Measurements from ENCODE around the gene TMEM132C. TPM values are rescaled to one million over a fixed set of nuclear protein-coding genes. Genes with fewer than 3 reads are reported as not detected.

TMEM132C gene
- polyA plus RNA-seq, 6 donors from 2014 or later, result not detected

- Mint-ChIP-seq H3K4me3 (no peak overlapping the region), H3K9me3 (peaks cover 0 to 15% (median 5%) of the 10 kb centered on the region in 7 donors), H3K27me3 (peaks cover 4 to 15% (median 6%) of the 10 kb centered on the region in 3 donors), H3K4me1 (no peaks in the 10 kb centered on the region), H3K27ac (no peak overlapping the region), H3K36me3 (no peaks in the 10 kb centered on the region)
- no peak for ATAC-seq (ENCODE audit: low read depth in 2 of 2)
- DNase-seq, result no peak
Measured at GRCh38 chr12:128381541-128381940, 114.6 kb downstream of the TMEM132C start.

- ATAC-seq (ENCODE audit: low read depth in 2 of 2) (no peak), DNase-seq (no peak)
- H3K9me3 Mint-ChIP-seq, result peaks cover 0 to 15% (median 5%) of the 10 kb centered on the region in 7 donors
- peaks cover 4 to 15% (median 6%) of the 10 kb centered on the region in 3 donors for H3K27me3 Mint-ChIP-seq
- H3K36me3 Mint-ChIP-seq, result no peaks in the 10 kb centered on the region
- H3K4me3 Mint-ChIP-seq, result no peak overlapping the region
- no peaks in the 10 kb centered on the region for H3K4me1 Mint-ChIP-seq
- H3K27ac Mint-ChIP-seq, result peak overlapping the region in 1 of 6 donors; percentile 4
Measured at GRCh38 chr12:128381946-128382345, 115.0 kb downstream of the TMEM132C start.

- Mint-ChIP-seq H3K4me1 (no peaks in the 10 kb centered on the region), H3K4me3 (no peak overlapping the region), H3K9me3 (peaks cover 0 to 10% (median 3%) of the 10 kb centered on the region in 7 donors), H3K27ac (peak overlapping the region in 1 of 6 donors; percentile 7), H3K27me3 (peaks cover 4 to 15% (median 6%) of the 10 kb centered on the region in 3 donors), H3K36me3 (no peaks in the 10 kb centered on the region)
- DNase-seq, result no peak
- no peak for ATAC-seq (ENCODE audit: low read depth in 2 of 2)
Measured at GRCh38 chr12:128382946-128383345, 116.0 kb downstream of the TMEM132C start.

GRCh38 chr12:128383357-128383937 is 116.5 kb downstream of the TMEM132C start:
- Mint-ChIP-seq H3K4me1 (no peaks in the 10 kb centered on the region), H3K27ac (no peak overlapping the region), H3K27me3 (peaks cover 6 to 15% (median 8%) of the 10 kb centered on the region in 3 donors), H3K9me3 (peaks cover 0 to 10% (median 4%) of the 10 kb centered on the region in 7 donors), H3K36me3 (no peaks in the 10 kb centered on the region), H3K4me3 (no peak overlapping the region)
- ATAC-seq (ENCODE audit: low read depth in 2 of 2) (no peak), DNase-seq (no peak)

GRCh38 chr12:128385736-128386135 is 118.8 kb downstream of the TMEM132C start:
- Mint-ChIP-seq H3K36me3 (no peaks in the 10 kb centered on the region), H3K4me1 (no peaks in the 10 kb centered on the region), H3K27me3 (peaks cover 10 to 16% (median 15%) of the 10 kb centered on the region in 3 donors), H3K27ac (no peak overlapping the region), H3K4me3 (no peak overlapping the region), H3K9me3 (peaks cover 0 to 5% (median 3%) of the 10 kb centered on the region in 7 donors)
- DNase-seq (no peak), ATAC-seq (ENCODE audit: low read depth in 2 of 2) (no peak)

GRCh38 chr12:128387811-128388422 is 120.9 kb downstream of the TMEM132C start:
- H3K4me3 Mint-ChIP-seq, result no peak overlapping the region
- DNase-seq (no peak), ATAC-seq (ENCODE audit: low read depth in 2 of 2) (no peak)
- H3K27me3 Mint-ChIP-seq, result peaks cover 2 to 12% (median 10%) of the 10 kb centered on the region in 3 donors
- peak overlapping the region in 1 of 6 donors; percentile 21 for H3K27ac Mint-ChIP-seq
- H3K9me3 Mint-ChIP-seq, result peaks cover under 1 to 7% (median 4%) of the 10 kb centered on the region in 7 donors
- H3K4me1 Mint-ChIP-seq, result no peaks in the 10 kb centered on the region
- no peaks in the 10 kb centered on the region for H3K36me3 Mint-ChIP-seq

DNA sequence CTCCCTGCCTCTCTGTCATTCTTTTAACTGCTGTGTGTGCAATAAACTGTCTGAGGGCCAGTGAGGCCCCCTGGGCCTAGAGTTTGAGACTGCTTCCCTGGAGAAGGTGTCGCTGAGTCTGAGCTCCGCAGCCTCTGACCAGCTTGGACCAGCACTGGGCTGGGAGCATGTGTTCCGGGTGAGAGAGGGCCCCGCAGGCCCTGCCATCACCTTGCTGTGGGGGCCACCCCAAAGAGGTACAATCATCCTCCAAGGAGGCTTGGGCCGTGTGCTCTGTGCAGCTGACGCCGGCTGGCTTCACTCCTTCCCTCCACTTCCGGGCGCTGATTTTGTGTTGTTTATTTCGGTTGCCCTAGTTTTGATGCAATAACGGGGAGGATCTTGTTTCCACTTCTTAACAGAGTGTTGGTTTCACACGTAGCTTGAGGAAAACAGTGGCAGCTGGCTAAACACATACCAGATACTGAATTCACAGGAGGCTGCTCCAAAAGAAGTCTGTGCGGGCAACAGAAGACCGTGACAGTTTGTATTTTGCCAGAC is 121.6 kb downstream of the TMEM132C start:
- Mint-ChIP-seq H3K4me1 (no peaks in the 10 kb centered on the region), H3K27me3 (peaks cover 0 to 10% (median 10%) of the 10 kb centered on the region in 3 donors), H3K36me3 (no peaks in the 10 kb centered on the region), H3K9me3 (peaks cover 0 to 11% (median 8%) of the 10 kb centered on the region in 7 donors), H3K27ac (no peak overlapping the region), H3K4me3 (no peak overlapping the region)
- ATAC-seq (ENCODE audit: low read depth in 2 of 2) (no peak), DNase-seq (no peak)

- peaks cover 0 to 10% (median 3%) of the 10 kb centered on the region in 3 donors for H3K27me3 Mint-ChIP-seq
- H3K27ac Mint-ChIP-seq, result no peak overlapping the region
- H3K4me3 Mint-ChIP-seq, result peak overlapping the region in 1 of 8 donors; percentile 1
- DNase-seq (no peak), ATAC-seq (ENCODE audit: low read depth in 2 of 2) (no peak)
- H3K36me3 Mint-ChIP-seq, result no peaks in the 10 kb centered on the region
- no peaks in the 10 kb centered on the region for H3K4me1 Mint-ChIP-seq
- peaks cover 4 to 18% (median 10%) of the 10 kb centered on the region in 7 donors for H3K9me3 Mint-ChIP-seq
Measured at GRCh38 chr12:128393346-128393745, 126.4 kb downstream of the TMEM132C start.

- Mint-ChIP-seq H3K27ac (no peak overlapping the region), H3K9me3 (peaks cover 3 to 18% (median 9%) of the 10 kb centered on the region in 7 donors), H3K4me1 (no peaks in the 10 kb centered on the region), H3K4me3 (no peak overlapping the region), H3K27me3 (peaks cover 0 to 7% (median 0%) of the 10 kb centered on the region in 3 donors), H3K36me3 (no peaks in the 10 kb centered on the region)
- DNase-seq (no peak), ATAC-seq (ENCODE audit: low read depth in 2 of 2) (no peak)
Measured at GRCh38 chr12:128394137-128394536, 127.2 kb downstream of the TMEM132C start.

- Mint-ChIP-seq H3K27me3 (peaks cover 0 to 6% (median 0%) of the 10 kb centered on the region in 3 donors), H3K4me3 (no peak overlapping the region), H3K36me3 (no peaks in the 10 kb centered on the region), H3K27ac (no peak overlapping the region), H3K4me1 (no peaks in the 10 kb centered on the region), H3K9me3 (peaks cover 0 to 6% (median 4%) of the 10 kb centered on the region in 7 donors)
- ATAC-seq (ENCODE audit: low read depth in 2 of 2) (no peak), DNase-seq (no peak)
Measured at GRCh38 chr12:128399253-128399652, 132.3 kb downstream of the TMEM132C start.

- no peak overlapping the region for H3K27ac Mint-ChIP-seq
- H3K36me3 Mint-ChIP-seq, result no peaks in the 10 kb centered on the region
- DNase-seq (no peak), ATAC-seq (ENCODE audit: low read depth in 2 of 2) (no peak)
- H3K4me3 Mint-ChIP-seq, result no peak overlapping the region
- peaks cover 0 to 14% (median 6%) of the 10 kb centered on the region in 7 donors for H3K9me3 Mint-ChIP-seq
- peaks cover 0 to 8% (median 0%) of the 10 kb centered on the region in 3 donors for H3K27me3 Mint-ChIP-seq
- no peaks in the 10 kb centered on the region for H3K4me1 Mint-ChIP-seq
Measured at GRCh38 chr12:128402486-128403243, 135.7 kb downstream of the TMEM132C start.

DNA sequence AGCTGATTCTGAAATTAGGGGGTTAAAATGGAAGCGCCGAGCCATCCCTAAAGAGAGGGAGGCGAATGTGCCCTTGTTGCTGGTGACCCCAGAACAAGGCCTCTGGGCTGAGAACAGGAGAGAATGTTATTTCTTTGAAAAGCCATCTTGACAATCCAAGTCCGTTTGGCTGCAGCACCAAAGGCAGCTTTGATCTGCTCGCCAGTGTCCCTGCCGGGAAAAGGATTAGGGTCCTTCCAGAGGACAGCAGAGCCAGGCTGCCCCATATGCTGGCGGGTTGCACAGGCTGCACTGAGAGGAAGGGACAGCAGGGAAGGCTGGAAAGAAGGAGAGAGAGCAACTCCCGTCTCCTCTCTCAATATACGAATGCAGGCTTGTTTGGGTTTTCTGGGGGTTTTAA is 141.7 kb downstream of the TMEM132C start:
- Mint-ChIP-seq H3K4me3 (no peak overlapping the region), H3K27me3 (peaks cover 0 to 8% (median 0%) of the 10 kb centered on the region in 3 donors), H3K4me1 (no peaks in the 10 kb centered on the region), H3K36me3 (no peaks in the 10 kb centered on the region), H3K9me3 (peaks cover 0 to 16% (median 7%) of the 10 kb centered on the region in 7 donors), H3K27ac (no peak overlapping the region)
- no peak for ATAC-seq (ENCODE audit: low read depth in 2 of 2)
- DNase-seq, result no peak

DNA sequence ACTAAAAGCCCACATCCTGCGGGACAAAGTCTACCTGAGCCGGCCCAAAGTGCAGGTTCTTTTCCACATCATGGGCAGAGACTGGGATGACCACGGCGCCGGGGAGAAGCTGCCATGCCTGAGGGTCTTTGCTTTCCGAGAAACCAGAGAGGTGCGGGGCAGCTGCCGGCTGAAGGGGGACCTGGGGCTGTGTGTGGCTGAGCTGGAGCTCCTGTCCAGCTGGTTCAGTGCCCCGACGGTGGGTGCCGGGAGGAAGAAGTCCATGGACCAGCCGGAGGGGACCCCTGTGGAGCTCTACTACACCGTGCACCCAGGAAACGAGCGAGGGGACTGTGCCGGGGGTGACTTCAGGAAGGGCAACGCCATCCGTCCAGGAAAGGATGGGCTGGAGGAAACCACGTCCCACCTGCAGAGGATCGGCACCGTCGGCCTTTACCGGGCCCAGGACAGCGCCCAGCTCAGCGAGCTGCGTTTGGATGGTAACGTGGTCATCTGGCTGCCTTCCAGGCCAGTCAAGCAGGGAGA is 148.1 kb downstream of the TMEM132C start:
- Mint-ChIP-seq H3K9me3 (peaks cover 0 to 8% (median 0%) of the 10 kb centered on the region in 7 donors), H3K36me3 (no peaks in the 10 kb centered on the region), H3K4me1 (no peaks in the 10 kb centered on the region), H3K27me3 (no peaks in the 10 kb centered on the region), H3K4me3 (no peak overlapping the region), H3K27ac (no peak overlapping the region)
- no peak for DNase-seq
- ATAC-seq (ENCODE audit: low read depth in 2 of 2), result no peak

Data from naive B cell (primary cell).